B cell (primary cell): Measurements from ENCODE around the gene CRIP3.

ENCODE experiments used
- EZH2 ChIP-seq: IDR thresholded peaks from 2 replicates; pipeline ENCODE4 v1.6.1; 2012; ENCODE audit warnings: borderline replicate concordance, low read depth, mild to moderate bottlenecking, moderate library complexity, low read length; ENCODE audit not compliant: insufficient read depth, poor library complexity, severe bottlenecking
- TF ChIP-seq, protein P1 (sequence below): fragments of 200-600 bp; IDR thresholded peaks from one replicate; pipeline ENCODE4 v1.8.0; 2022; ENCODE audit warnings: antibody characterized with exemption, mild to moderate bottlenecking

DNA sequence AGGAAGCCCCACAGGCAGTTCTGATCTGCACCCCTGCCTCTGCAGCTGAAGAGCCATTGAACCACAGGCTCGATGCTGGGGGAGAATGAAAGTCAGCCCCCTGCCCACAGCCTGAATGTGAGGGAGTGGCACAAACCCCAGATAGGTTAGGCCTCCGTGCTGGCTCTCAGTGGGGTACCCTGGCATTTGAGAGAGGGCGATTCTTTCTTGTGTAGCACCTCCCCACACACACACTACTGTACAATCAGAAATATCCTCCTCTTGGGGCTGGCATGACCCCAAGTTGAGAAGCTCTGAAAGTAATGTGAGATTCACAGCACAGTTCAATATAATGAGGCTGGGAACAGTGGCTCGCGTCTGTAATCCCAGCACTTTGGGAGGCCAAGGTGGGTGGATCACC lies 47.4 kb downstream of the CRIP3 start:
- TF ChIP-seq, protein P1, sequence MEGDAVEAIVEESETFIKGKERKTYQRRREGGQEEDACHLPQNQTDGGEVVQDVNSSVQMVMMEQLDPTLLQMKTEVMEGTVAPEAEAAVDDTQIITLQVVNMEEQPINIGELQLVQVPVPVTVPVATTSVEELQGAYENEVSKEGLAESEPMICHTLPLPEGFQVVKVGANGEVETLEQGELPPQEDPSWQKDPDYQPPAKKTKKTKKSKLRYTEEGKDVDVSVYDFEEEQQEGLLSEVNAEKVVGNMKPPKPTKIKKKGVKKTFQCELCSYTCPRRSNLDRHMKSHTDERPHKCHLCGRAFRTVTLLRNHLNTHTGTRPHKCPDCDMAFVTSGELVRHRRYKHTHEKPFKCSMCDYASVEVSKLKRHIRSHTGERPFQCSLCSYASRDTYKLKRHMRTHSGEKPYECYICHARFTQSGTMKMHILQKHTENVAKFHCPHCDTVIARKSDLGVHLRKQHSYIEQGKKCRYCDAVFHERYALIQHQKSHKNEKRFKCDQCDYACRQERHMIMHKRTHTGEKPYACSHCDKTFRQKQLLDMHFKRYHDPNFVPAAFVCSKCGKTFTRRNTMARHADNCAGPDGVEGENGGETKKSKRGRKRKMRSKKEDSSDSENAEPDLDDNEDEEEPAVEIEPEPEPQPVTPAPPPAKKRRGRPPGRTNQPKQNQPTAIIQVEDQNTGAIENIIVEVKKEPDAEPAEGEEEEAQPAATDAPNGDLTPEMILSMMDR, result no peak
- no peak for TF ChIP-seq EZH2
